GM23248 (cell line): ENCODE data around the gene PYDC2.
"Not testable (repeated sequence)": the region's sequence is repeated elsewhere in the genome, so short reads cannot be mapped to it uniquely, and the experiment has no call there.

ENCODE experiments used
- EZH2 ChIP-seq: fragments of 200-600 bp; sonication (generic); IDR thresholded peaks from 2 replicates; pipeline ENCODE4 v1.6.1; 2018; ENCODE audit warnings: antibody characterized with exemption, mild to moderate bottlenecking; ENCODE audit not compliant: insufficient read depth, poor library complexity, severe bottlenecking
- EZH2phosphoT487 ChIP-seq: fragments of 200-600 bp; sonication (generic); IDR thresholded peaks from 2 replicates; pipeline ENCODE4 v1.6.1; 2018; ENCODE audit warnings: antibody characterized with exemption, moderate library complexity, mild to moderate bottlenecking, low read depth; ENCODE audit not compliant: insufficient read depth

- not testable (repeated sequence) for TF ChIP-seq EZH2, EZH2phosphoT487
These were observed 23.0 kb downstream of the PYDC2 start for GRCh38 chr3:191483994-191484393.
